GM12892 (cell line): Measurements from ENCODE around the gene TSPAN4.

Experiments used
- POLR2A ChIP-seq: IDR thresholded peaks from 2 replicates; pipeline ENCODE4 v1.6.1; 2011; ENCODE audit warnings: low read depth, low read length, control low read depth
- POLR2AphosphoS5 ChIP-seq: IDR thresholded peaks from 2 replicates; pipeline ENCODE4 v1.6.1; 2011; ENCODE audit warnings: low read depth, low read length, control low read depth
- TAF1 ChIP-seq: IDR thresholded peaks from 2 replicates; pipeline ENCODE4 v1.6.1; 2011; ENCODE audit warnings: low read depth, mild to moderate bottlenecking, control low read depth, low read length, borderline replicate concordance

DNA sequence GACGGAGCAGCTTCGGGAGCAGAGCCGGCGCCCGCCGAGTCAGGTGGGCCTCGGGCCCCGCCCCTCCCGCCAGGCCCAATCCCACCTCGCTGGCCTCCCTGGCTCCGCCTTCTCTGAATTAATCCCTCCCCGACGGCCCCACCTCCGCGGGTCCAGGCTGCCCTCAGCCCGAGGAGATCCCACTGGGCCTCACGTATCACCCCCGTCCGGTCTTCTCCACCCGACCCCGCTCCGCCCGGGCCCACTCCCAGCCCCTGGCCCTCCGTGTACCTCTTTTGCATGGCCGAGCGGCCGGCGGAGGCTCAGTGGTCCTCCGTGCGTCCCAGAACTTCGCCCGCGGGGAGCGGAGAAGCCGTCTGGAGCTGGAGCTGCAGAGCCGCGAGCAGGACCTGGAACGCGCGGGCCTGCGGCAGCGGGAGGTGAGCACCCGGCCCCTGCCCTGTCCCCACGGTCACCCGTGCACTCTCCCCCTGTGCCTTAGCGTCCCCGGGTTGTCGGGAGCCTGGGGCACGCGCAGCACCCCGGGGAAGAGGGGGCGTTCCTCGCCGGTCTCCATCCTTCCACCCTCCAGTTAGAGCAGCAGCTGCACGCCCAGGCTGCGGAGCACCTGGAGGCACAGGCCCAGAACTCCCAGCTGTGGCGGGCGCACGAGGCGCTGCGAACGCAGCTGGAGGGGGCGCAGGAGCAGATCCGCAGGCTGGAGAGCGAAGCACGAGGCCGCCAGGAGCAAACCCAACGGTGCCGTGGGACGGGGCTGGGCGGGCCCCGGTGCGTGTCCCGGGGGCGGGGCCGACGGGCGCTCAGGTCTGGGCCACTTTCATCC is 12.1 kb upstream of the TSPAN4 start:
- no peak for TF ChIP-seq POLR2A
- TF ChIP-seq TAF1 = no peak
- TF ChIP-seq POLR2AphosphoS5 = no peak
